ENCODE results near the gene ALDH1B1. TPM values are rescaled to one million over a fixed set of nuclear protein-coding genes. Genes with fewer than 3 reads are reported as not detected.

The ALDH1B1 gene
- total RNA-seq, 1 donor from 2014 or later: 32.1 TPM

DNA sequence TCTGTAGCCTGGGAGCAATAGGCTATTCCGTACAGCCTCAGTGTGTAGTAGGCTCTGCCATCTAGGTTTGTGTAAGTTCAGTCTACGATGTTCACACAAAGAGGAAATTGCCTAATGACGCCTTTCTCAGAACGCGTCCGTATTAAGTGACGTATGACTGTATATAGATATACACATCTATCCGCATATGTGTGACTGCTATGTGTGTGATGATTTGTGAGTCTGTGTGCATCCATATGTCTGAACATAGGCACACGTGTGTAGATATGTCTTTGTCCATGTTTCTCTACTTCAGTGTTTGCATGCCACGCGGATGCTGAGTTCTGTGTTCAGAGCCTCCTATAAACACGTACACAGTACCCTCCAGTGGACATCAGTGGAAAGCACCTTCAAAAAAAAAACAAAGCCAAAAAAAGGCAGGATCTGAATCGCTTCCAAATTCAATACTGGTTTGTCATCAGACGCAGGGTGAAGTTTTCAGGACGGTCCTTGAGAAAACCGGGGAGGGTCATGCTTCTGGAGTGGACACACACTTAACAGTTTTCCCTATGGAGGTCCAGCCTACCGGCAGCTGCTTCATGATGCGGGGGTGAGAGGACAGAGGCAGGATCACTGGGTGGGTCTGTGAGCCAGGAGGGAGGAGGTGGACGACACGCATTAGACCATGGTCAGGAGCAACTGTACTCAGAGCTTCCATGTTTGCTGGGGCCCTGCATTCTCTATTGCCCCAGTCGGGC, 29.5 kb upstream of the ALDH1B1 start:
- no peak for DNase-seq (ENCODE audit: low spot score, unreplicated experiment)
- H3K9me3 Mint-ChIP-seq (ENCODE audit: low read depth): no peaks in the 10 kb centered on the region
- no peaks in the 10 kb centered on the region for H3K36me3 Mint-ChIP-seq (ENCODE audit: insufficient read depth)
- no peak overlapping the region for H3K27ac Mint-ChIP-seq
- no peak overlapping the region for H3K4me3 Mint-ChIP-seq (ENCODE audit: low read depth)
- peaks cover 11% of the 10 kb centered on the region for H3K4me1 Mint-ChIP-seq (ENCODE audit: low read depth)
- TF ChIP-seq, protein P1, sequence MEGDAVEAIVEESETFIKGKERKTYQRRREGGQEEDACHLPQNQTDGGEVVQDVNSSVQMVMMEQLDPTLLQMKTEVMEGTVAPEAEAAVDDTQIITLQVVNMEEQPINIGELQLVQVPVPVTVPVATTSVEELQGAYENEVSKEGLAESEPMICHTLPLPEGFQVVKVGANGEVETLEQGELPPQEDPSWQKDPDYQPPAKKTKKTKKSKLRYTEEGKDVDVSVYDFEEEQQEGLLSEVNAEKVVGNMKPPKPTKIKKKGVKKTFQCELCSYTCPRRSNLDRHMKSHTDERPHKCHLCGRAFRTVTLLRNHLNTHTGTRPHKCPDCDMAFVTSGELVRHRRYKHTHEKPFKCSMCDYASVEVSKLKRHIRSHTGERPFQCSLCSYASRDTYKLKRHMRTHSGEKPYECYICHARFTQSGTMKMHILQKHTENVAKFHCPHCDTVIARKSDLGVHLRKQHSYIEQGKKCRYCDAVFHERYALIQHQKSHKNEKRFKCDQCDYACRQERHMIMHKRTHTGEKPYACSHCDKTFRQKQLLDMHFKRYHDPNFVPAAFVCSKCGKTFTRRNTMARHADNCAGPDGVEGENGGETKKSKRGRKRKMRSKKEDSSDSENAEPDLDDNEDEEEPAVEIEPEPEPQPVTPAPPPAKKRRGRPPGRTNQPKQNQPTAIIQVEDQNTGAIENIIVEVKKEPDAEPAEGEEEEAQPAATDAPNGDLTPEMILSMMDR (IDR thresholded peaks at IDR 0.05; ENCODE audit: unreplicated experiment): peak; percentile 71
- peaks cover 6% of the 10 kb centered on the region for H3K27me3 Mint-ChIP-seq

DNA sequence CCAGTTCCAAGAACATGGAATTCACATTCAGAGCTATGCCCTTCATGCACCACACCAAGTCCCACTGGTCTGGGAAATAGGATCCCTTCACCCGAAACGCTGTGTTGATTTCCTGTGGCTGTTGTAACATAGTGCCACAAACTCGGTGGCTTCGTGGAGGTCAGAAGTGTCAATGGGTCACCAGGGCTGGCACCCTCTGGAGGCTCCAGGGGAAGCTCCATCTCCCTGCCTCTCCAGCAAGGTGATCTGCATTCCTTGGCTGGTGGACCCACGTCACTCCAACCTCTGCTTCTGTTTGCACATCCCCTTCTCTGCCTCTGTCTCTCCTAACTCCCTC, 28.9 kb upstream of the ALDH1B1 start:
- Mint-ChIP-seq H3K36me3 (ENCODE audit: insufficient read depth) (no peaks in the 10 kb centered on the region), H3K27me3 (peaks cover 6% of the 10 kb centered on the region)
- DNase-seq (ENCODE audit: low spot score, unreplicated experiment): no peak

DNA sequence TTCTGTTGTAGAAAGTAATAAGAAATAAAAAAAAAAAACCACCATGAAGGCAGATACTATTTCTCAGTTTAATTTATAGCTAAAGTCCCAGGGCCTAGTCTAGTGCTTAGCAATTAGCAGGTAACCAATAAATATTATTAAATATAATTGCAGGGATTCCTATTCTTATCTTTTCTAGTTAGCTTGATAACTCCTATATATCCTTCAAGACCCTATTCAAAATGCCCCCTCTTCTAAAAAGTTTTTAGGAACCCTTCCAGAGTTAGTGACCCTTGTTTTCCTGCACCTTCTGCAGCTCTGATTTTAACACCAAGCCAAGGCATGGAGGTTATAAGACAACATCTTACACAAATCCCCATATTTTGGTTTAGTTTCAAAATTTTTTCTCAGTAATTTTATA, 24.6 kb upstream of the ALDH1B1 start:
- no peaks in the 10 kb centered on the region for H3K36me3 Mint-ChIP-seq (ENCODE audit: insufficient read depth)
- H3K27ac Mint-ChIP-seq: no peak overlapping the region
- H3K27me3 Mint-ChIP-seq: peaks cover 10% of the 10 kb centered on the region
- TF ChIP-seq, protein P1 (IDR thresholded peaks at IDR 0.05; ENCODE audit: unreplicated experiment): no peak
- no peak for DNase-seq (ENCODE audit: low spot score, unreplicated experiment)
- no peaks in the 10 kb centered on the region for H3K9me3 Mint-ChIP-seq (ENCODE audit: low read depth)
- H3K4me1 Mint-ChIP-seq (ENCODE audit: low read depth): no peaks in the 10 kb centered on the region
- H3K4me3 Mint-ChIP-seq (ENCODE audit: low read depth): no peak overlapping the region

More for the DNA sequence above, 28.9 kb upstream of the ALDH1B1 start:
- H3K4me1 Mint-ChIP-seq (ENCODE audit: low read depth): peaks cover 11% of the 10 kb centered on the region
- H3K9me3 Mint-ChIP-seq (ENCODE audit: low read depth): no peaks in the 10 kb centered on the region
- no peak overlapping the region for H3K27ac Mint-ChIP-seq
- no peak overlapping the region for H3K4me3 Mint-ChIP-seq (ENCODE audit: low read depth)
- TF ChIP-seq, protein P1 (IDR thresholded peaks at IDR 0.05; ENCODE audit: unreplicated experiment): no peak

DNA sequence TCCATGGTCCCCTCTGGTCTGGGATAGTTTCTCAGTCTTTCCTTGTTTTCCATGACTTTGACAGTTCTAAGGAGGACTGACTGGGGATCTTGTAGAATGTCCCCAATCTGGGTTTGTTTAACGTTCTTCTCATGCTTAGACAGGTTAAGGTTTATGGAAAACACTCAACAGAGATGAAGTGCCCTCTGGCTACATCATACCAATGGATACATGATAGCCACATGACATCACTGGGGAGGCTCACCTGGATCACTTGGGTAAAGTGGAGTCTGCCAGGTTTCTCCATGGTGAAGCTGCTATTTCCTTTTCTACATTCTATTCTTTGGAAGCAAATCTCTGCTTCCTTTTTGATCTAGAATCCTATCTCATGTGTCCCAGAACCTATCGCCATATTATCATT, 23.8 kb upstream of the ALDH1B1 start:
- Mint-ChIP-seq H3K4me3 (ENCODE audit: low read depth) (no peak overlapping the region), H3K36me3 (ENCODE audit: insufficient read depth) (no peaks in the 10 kb centered on the region), H3K27ac (no peak overlapping the region), H3K27me3 (peaks cover 10% of the 10 kb centered on the region), H3K9me3 (ENCODE audit: low read depth) (no peaks in the 10 kb centered on the region), H3K4me1 (ENCODE audit: low read depth) (no peaks in the 10 kb centered on the region)
- TF ChIP-seq, protein P1 (IDR thresholded peaks at IDR 0.05; ENCODE audit: unreplicated experiment): no peak
- no peak for DNase-seq (ENCODE audit: low spot score, unreplicated experiment)

DNA sequence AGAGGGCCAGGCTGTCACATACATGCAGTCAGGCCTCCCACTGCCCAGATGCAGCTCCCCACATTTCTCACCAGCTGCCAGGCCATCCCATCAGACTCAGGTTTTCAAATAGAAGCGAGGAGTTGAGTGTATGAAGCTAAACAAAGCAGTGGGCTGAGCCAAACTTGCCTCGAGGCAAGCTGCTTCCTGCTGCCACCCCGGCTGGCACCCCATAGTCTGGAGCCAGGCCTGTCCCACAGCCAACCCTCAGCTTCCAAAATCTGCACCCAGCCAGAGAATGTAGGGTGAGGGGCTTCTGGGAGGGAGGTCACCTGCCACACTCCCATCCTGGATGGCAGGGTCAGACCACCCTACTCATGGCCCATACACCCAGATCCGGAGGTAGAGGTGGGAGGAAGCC, 22.3 kb upstream of the ALDH1B1 start:
- peaks cover 10% of the 10 kb centered on the region for H3K27me3 Mint-ChIP-seq
- no peak for DNase-seq (ENCODE audit: low spot score, unreplicated experiment)
- no peaks in the 10 kb centered on the region for H3K36me3 Mint-ChIP-seq (ENCODE audit: insufficient read depth)
- H3K9me3 Mint-ChIP-seq (ENCODE audit: low read depth): no peaks in the 10 kb centered on the region
- no peak overlapping the region for H3K27ac Mint-ChIP-seq
- H3K4me1 Mint-ChIP-seq (ENCODE audit: low read depth): peaks cover 4% of the 10 kb centered on the region
- no peak overlapping the region for H3K4me3 Mint-ChIP-seq (ENCODE audit: low read depth)
- TF ChIP-seq, protein P1 (IDR thresholded peaks at IDR 0.05; ENCODE audit: unreplicated experiment): no peak

Measured in progenitor cell of endocrine pancreas (in vitro differentiated cells).